ENCODE data around the gene KIR2DL1. TPM values are rescaled to one million over a fixed set of nuclear protein-coding genes. Genes with fewer than 3 reads are reported as not detected.
"Not testable (repeated sequence)": the region's sequence is repeated elsewhere in the genome, so short reads cannot be mapped to it uniquely, and the experiment has no call there.

The KIR2DL1 gene
- not detected for total RNA-seq
- under 1 TPM in 1 of 3 donors, not detected in 2; 0.15 TPM for polyA plus RNA-seq
- long read RNA-seq, donor 1 = 0 reads
- long read RNA-seq, donor 2 = 0 reads
- long read RNA-seq, donor 3 = 0 reads
- long read RNA-seq, donor 4 = 0 reads
- long read RNA-seq, donor 5, partial matches to known transcripts = 0 of 1 reads
- long read RNA-seq, donor 5, other reads (novel, unspliced or antisense) = 1 of 1 reads
- long read RNA-seq, donor 6 = 0 reads
- long read RNA-seq, donor 7 = 0 reads
- long read RNA-seq, donor 8 = 0 reads
- long read RNA-seq, donor 9 = 0 reads
- long read RNA-seq, donor 10 = 0 reads

GRCh38 chr19:54769646-54770045 lies at the start of gene KIR2DL1:
KIR2DL1 (plus strand) TSS chr19:54769793; CDS start chr19:54769851, 58 bp downstream.
- not testable (repeated sequence) for DNase-seq; H3K4me3 ChIP-seq; H3K36me3 ChIP-seq (replicated peaks in 1 of 2); H3K9me3 ChIP-seq (replicated peaks in 1 of 3); H3K27me3 ChIP-seq; H3K27ac ChIP-seq; H3K4me1 ChIP-seq (replicated peaks in 1 of 2)
- 90 to 96% (median 93%) methylated on average over 10 to 15 of the region's 15 CpGs for WGBS, 4 donors
- intact Hi-C loops (cut with DNase I) = loop anchor here in 1 of 2 donors (5.0 kb wide), 1 partner anchor 78 kb away; no protein-coding TSS in a partner anchor

GRCh38 chr19:54724142-54724541 lies 45.5 kb upstream of the KIR2DL1 start, which contains the start of gene KIR3DL3:
KIR3DL3 (plus strand) TSS chr19:54724442; CDS start chr19:54724497, 55 bp downstream.
- Histone ChIP-seq H3K4me3 (no peak within 1 kb of the TSS), H3K27me3 (no peaks in the 10 kb centered on the region), H3K27ac (no peak within 1 kb of the TSS), H3K9me3 (replicated peaks in 1 of 3) (peaks cover 0 to 17% (median 0%) of the 10 kb centered on the region in 3 donors), H3K36me3 (replicated peaks in 1 of 2) (no peaks in the 10 kb centered on the region), H3K4me1 (replicated peaks in 1 of 2) (no peaks in the 10 kb centered on the region)
- WGBS, 4 donors = 79 to 90% (median 87%) methylated on average over 9 of the region's 9 CpGs
- TF ChIP-seq POLR2A (IDR thresholded peaks at IDR 0.05) = no peak
- TF ChIP-seq, protein P1, sequence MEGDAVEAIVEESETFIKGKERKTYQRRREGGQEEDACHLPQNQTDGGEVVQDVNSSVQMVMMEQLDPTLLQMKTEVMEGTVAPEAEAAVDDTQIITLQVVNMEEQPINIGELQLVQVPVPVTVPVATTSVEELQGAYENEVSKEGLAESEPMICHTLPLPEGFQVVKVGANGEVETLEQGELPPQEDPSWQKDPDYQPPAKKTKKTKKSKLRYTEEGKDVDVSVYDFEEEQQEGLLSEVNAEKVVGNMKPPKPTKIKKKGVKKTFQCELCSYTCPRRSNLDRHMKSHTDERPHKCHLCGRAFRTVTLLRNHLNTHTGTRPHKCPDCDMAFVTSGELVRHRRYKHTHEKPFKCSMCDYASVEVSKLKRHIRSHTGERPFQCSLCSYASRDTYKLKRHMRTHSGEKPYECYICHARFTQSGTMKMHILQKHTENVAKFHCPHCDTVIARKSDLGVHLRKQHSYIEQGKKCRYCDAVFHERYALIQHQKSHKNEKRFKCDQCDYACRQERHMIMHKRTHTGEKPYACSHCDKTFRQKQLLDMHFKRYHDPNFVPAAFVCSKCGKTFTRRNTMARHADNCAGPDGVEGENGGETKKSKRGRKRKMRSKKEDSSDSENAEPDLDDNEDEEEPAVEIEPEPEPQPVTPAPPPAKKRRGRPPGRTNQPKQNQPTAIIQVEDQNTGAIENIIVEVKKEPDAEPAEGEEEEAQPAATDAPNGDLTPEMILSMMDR (IDR thresholded peaks at IDR 0.05) = no peak
- no peak for DNase-seq
- intact Hi-C loops (cut with DNase I) = no loop called here

GRCh38 chr19:54724644-54725043 lies 44.9 kb upstream of the KIR2DL1 start:
- intact Hi-C loops (cut with DNase I) = no loop called here

GRCh38 chr19:54725321-54725720 lies 44.3 kb upstream of the KIR2DL1 start:
- 71 to 81% (median 74%) methylated on average over 7 of the region's 7 CpGs for WGBS, 4 donors
- Histone ChIP-seq H3K36me3 (replicated peaks in 1 of 2) (no peaks in the 10 kb centered on the region), H3K4me3 (no peak overlapping the region), H3K27ac (no peak overlapping the region), H3K27me3 (no peaks in the 10 kb centered on the region), H3K9me3 (replicated peaks in 1 of 3) (peaks cover 0 to 17% (median 0%) of the 10 kb centered on the region in 3 donors), H3K4me1 (replicated peaks in 1 of 2) (no peaks in the 10 kb centered on the region)
- TF ChIP-seq POLR2A (IDR thresholded peaks at IDR 0.05) = no peak
- TF ChIP-seq, protein P1 (IDR thresholded peaks at IDR 0.05) = no peak
- DNase-seq = no peak
- intact Hi-C loops (cut with DNase I) = no loop called here

More at GRCh38 chr19:54724644-54725043, 44.9 kb upstream of the KIR2DL1 start:
- TF ChIP-seq POLR2A (IDR thresholded peaks at IDR 0.05) = no peak
- TF ChIP-seq, protein P1 (IDR thresholded peaks at IDR 0.05) = no peak
- H3K36me3 ChIP-seq (replicated peaks in 1 of 2) = no peaks in the 10 kb centered on the region
- 56 to 77% (median 73%) methylated on average over 3 of the region's 3 CpGs for WGBS, 4 donors
- no peak overlapping the region for H3K4me3 ChIP-seq
- H3K27ac ChIP-seq = no peak overlapping the region
- H3K9me3 ChIP-seq (replicated peaks in 1 of 3) = peaks cover 0 to 17% (median 0%) of the 10 kb centered on the region in 3 donors
- DNase-seq = no peak
- no peaks in the 10 kb centered on the region for H3K27me3 ChIP-seq
- no peaks in the 10 kb centered on the region for H3K4me1 ChIP-seq (replicated peaks in 1 of 2)
